Esophagus muscularis mucosa (tissue), 4 donors: ENCODE measurements around the gene PPIF. TPM values are rescaled to one million over a fixed set of nuclear protein-coding genes. Genes with fewer than 3 reads are reported as not detected.

Source experiments
- DNase-seq: peaks from one replicate; pipeline ENCODE4 v3.0.0-alpha.2; 2017; ENCODE audit errors: extremely low spot score
- H3K27ac ChIP-seq, 4 donors: fragments of 200-600 bp; sonication (generic); replicated peaks in 1 of 4; 1 replicate in 3 of 4; 2 replicates in 1 of 4; pipeline ENCODE4 v1.5.1; 2016 to 2019; ENCODE audit warnings: mild to moderate bottlenecking in 1 of 4
- H3K27me3 ChIP-seq, 4 donors: fragments of 200-600 bp; sonication (generic); one replicate each; pipeline versions ENCODE4 v1.5.1 to v1.6.0; 2016 to 2019
- H3K36me3 ChIP-seq, 4 donors: fragments of 200-600 bp; sonication (generic); one replicate each; pipeline ENCODE4 v1.5.1; 2016 to 2019
- H3K4me1 ChIP-seq, 4 donors: fragments of 200-600 bp; sonication (generic); one replicate each; pipeline ENCODE4 v1.5.1; 2016 to 2019
- H3K4me3 ChIP-seq, 4 donors: fragments of 200-600 bp; sonication (generic); 1 replicate in 2 of 4; 2 replicates in 2 of 4; pipeline ENCODE4 v1.5.1; 2016 to 2019; ENCODE audit warnings: mild to moderate bottlenecking in 4 of 4, moderate library complexity in 1 of 4
- H3K9me3 ChIP-seq, 4 donors: fragments of 200-600 bp; sonication (generic); 1 replicate in 3 of 4; 2 replicates in 1 of 4; pipeline ENCODE4 v1.5.1; 2016 to 2019
- CTCF ChIP-seq, 3 experiments: fragments of 200-600 bp in 2 of 3; fragments of 450-650 bp in 1 of 3; sonication (generic) in 2 of 3; IDR thresholded peaks; one replicate each; pipeline ENCODE4 v1.5.1; 2017 to 2019; ENCODE audit warnings: antibody characterized with exemption in 3 of 3, mild to moderate bottlenecking in 2 of 3, moderate library complexity in 1 of 3
- EP300 ChIP-seq: sonication (generic); formaldehyde crosslinking; IDR thresholded peaks from one replicate; pipeline ENCODE4 v1.6.1; 2017; ENCODE audit warnings: antibody characterized with exemption
- POLR2A ChIP-seq: fragments of 450-650 bp; IDR thresholded peaks from one replicate; pipeline ENCODE4 v1.6.1; 2017; ENCODE audit warnings: antibody characterized with exemption, moderate library complexity, mild to moderate bottlenecking, low read depth
- POLR2AphosphoS5 ChIP-seq, 2 donors: sonication (generic); formaldehyde crosslinking; IDR thresholded peaks; one replicate each; pipeline ENCODE4 v1.6.1; 2017; ENCODE audit warnings: antibody characterized with exemption in 2 of 2
- WGBS: methylation state at CpG from one replicate; pipeline ENCODE4 v1.1.5; 2018; 5-methylcytosine and 5-hydroxymethylcytosine counted together
- intact Hi-C: fragments of 100-400 bp; cut with DNase I; formaldehyde crosslinking; loops from one replicate; pipeline ENCODE4 v1.15.1; 2023
- total RNA-seq, 4 donors: library from RNA; depleted of rRNA; stranded (reverse); fragments of >200 nt; gene quantifications; one replicate each; pipeline versions ENCODE4 v1.1.0 to v1.2.1, GENCODE V29; 2016

PPIF gene
- total RNA-seq, 4 donors from 2014 or later: 19.5 to 42.2 (median 24.4) TPM

- Histone ChIP-seq H3K9me3 (no peaks in the 10 kb centered on the region), H3K27me3 (no peaks in the 10 kb centered on the region), H3K4me3 (peak overlapping the region; percentile 72 to 94 (median 88)), H3K4me1 (peaks cover 19 to 52% (median 41%) of the 10 kb centered on the region in 4 donors), H3K27ac (peak overlapping the region in 1 of 4 donors; percentile 93), H3K36me3 (peaks cover 20 to 27% (median 25%) of the 10 kb centered on the region in 4 donors)
- 57% methylated on average over 9 of the region's 12 CpGs for WGBS
- TF ChIP-seq POLR2A: no peak
- no peak for TF ChIP-seq CTCF (IDR thresholded peaks at IDR 0.05)
- TF ChIP-seq EP300: no peak
- no peak for TF ChIP-seq POLR2AphosphoS5 (IDR thresholded peaks at IDR 0.05)
- intact Hi-C loops: no loop called here
- no peak for DNase-seq
Observed at GRCh38 chr10:79346388-79347225, 662 bp upstream of the PPIF start.

GRCh38 chr10:79347894-79348639 is 798 bp downstream of the PPIF start:
- Histone ChIP-seq H3K9me3 (no peaks in the 10 kb centered on the region), H3K27ac (peak overlapping the region; percentile 84 to 94 (median 92)), H3K4me1 (peaks cover 19 to 41% (median 37%) of the 10 kb centered on the region in 4 donors), H3K27me3 (no peaks in the 10 kb centered on the region), H3K36me3 (peaks cover 34 to 42% (median 39%) of the 10 kb centered on the region in 4 donors), H3K4me3 (peak overlapping the region; percentile 72 to 94 (median 88))
- no peak for TF ChIP-seq POLR2A
- TF ChIP-seq POLR2AphosphoS5 (IDR thresholded peaks at IDR 0.05): peak in 1 of 2 donors; percentile 71
- TF ChIP-seq CTCF (IDR thresholded peaks at IDR 0.05): peak in 1 of 3 experiments; percentile 21
- no peak for TF ChIP-seq EP300
- WGBS: 14% methylated on average over 18 of the region's 34 CpGs
- no peak for DNase-seq
- intact Hi-C loops: no loop called here

- H3K27me3 ChIP-seq: no peaks in the 10 kb centered on the region
- TF ChIP-seq CTCF (IDR thresholded peaks at IDR 0.05) (no peak), EP300 (no peak), POLR2AphosphoS5 (IDR thresholded peaks at IDR 0.05) (no peak), POLR2A (no peak)
- H3K4me1 ChIP-seq: peaks cover 19 to 41% (median 32%) of the 10 kb centered on the region in 4 donors
- DNase-seq: no peak
- H3K27ac ChIP-seq: peak overlapping the region; percentile 84 to 94 (median 92)
- intact Hi-C loops: no loop called here
- no peaks in the 10 kb centered on the region for H3K9me3 ChIP-seq
- H3K36me3 ChIP-seq: peaks cover 39 to 47% (median 45%) of the 10 kb centered on the region in 4 donors
- WGBS: 34% methylated on average over 3 of the region's 3 CpGs
- H3K4me3 ChIP-seq: peak overlapping the region; percentile 72 to 94 (median 88)
Observed at GRCh38 chr10:79348640-79348988, 1.3 kb downstream of the PPIF start.

DNA sequence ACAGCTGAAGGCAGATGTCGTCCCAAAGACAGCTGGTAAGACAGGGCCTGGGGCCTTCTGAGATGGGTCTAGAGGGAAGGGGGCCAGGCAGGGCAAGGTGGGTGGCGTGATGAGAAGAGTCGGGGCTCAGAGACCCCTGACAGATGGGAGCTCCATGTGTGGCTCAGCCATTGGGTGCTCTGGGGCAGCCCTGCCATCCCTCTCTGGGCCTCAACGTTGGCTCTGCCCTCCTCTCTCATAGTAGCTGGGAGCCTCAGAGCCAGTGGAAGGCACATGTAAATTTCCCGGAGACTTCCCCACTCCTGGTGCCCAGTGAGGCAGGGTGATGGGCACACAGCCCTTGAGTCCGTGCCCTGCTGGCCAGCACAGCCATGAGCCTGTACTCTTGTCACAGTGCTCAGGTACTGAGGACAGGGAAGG is 1.8 kb downstream of the PPIF start:
- DNase-seq: no peak
- peak overlapping the region in 3 of 4 donors; percentile 72 to 94 (median 93) for H3K4me3 ChIP-seq
- peaks cover 44 to 52% (median 49%) of the 10 kb centered on the region in 4 donors for H3K36me3 ChIP-seq
- TF ChIP-seq CTCF (IDR thresholded peaks at IDR 0.05) (no peak), POLR2A (no peak), POLR2AphosphoS5 (IDR thresholded peaks at IDR 0.05) (no peak)
- 88% methylated on average over 4 of the region's 6 CpGs for WGBS
- H3K27me3 ChIP-seq: no peaks in the 10 kb centered on the region
- H3K27ac ChIP-seq: peak overlapping the region in 3 of 4 donors; percentile 92 to 94 (median 93)
- intact Hi-C loops: no loop called here
- no peaks in the 10 kb centered on the region for H3K9me3 ChIP-seq
- peaks cover 19 to 41% (median 31%) of the 10 kb centered on the region in 4 donors for H3K4me1 ChIP-seq
